ENCODE data around the gene CCER1.
"Not testable (repeated sequence)": the region's sequence is repeated elsewhere in the genome, so short reads cannot be mapped to it uniquely, and the experiment has no call there.

CCER1 gene, protein sequence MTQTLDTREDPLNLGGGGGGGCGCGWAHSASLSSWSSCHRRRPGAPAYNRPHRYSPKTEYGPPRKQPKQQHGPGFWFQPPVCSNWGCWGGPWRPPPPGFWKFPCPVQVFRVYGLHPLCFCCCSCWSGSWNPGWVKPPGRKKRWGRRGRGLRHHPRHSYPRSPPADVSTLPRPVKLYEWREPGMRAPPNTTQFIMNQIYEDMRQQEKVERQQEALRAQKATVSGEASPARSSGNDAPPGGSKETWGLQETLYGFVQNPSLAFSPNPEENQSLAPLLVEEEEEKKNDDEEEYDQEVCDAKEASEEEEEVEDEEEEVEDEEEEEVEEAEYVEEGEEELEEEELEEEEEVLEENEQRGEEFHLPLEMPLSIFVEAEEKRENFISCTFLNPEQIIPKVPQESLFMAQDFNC

DNA sequence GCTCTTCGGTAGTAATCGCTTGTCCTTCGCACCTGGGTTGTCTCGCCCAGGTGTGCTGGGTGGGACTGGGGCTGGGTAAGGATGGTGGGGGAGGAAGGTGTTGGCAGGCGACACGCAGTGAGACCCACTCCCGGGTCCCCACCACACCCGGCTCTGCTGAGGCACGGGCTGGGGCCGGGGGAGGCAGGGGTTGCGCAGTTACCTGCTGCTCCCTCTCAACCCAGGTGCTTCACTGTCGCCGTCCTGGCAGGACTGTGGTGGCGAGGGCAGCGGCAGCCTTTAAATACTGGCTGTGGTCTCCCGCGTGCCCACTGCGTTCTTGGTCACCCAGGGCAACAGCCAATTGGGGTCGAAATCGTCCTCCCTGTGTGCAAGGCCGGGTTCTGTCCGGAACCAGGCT, at the start of gene CCER1:
Gene CCER1, minus strand, starts transcription at position 256 of the 400 bp plus-strand sequence. CDS start 434 bp downstream, outside the sequence.
- no peak for DNase-seq (ENCODE audit: low read depth in 2 of 2)

DNA sequence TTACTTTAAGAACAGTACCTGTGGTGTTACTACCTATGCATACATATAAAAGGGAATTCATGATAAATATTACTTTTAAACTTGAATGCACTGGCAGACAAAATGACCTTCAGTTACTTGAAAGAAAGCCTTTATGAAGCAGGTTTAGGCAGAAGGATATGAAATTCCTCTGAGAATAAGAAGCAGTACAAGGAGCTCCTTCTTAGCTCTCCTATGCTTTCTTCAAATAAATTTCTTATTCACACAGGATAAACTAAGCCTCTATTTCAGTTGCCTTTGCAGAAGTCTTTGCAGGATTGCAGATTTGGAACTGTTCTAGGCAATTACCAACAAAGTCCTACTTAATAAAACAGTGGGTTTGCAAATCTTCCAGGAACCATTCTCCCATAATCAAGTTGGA, 48.8 kb upstream of the CCER1 start:
- DNase-seq (ENCODE audit: low read depth in 2 of 2): no peak

DNA sequence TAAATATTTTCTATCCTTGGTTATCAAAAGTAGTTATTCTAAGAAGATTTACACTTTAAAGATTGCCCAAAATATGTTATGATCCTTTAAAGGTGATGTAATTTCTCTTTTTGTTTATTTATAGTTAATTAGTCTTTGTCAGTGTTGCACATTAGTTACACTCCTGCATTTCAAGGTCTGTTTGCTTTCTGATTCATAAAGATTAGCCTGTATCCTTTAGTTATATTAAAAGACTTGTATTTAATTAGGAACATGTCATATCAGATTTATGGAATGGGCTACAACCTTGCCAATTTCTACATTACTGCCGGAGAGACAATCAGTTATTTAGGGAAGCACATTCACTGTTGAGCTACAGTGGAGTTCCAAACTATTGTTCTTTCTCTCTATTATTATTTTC, 46.3 kb upstream of the CCER1 start:
- DNase-seq (ENCODE audit: low read depth in 2 of 2): no peak

DNA sequence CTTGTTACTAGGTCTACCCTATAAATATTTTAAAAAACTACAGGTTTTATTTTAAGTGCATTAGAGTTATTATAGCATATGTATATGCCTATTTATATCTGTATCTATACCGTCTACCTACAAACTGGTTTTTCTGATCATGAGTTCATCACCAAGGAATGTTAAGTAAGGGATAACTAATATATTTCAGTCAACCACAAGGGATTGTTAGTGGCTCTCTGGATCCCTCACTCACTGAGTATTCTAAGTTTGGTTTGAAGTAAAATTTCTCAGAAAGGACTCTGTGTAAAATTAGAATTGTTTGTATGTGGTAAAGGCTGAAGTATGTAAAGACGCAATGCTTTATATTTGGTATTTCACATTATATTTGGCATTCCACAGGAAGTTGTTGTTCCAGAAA, 45.0 kb upstream of the CCER1 start:
- no peak for DNase-seq (ENCODE audit: low read depth in 2 of 2)

DNA sequence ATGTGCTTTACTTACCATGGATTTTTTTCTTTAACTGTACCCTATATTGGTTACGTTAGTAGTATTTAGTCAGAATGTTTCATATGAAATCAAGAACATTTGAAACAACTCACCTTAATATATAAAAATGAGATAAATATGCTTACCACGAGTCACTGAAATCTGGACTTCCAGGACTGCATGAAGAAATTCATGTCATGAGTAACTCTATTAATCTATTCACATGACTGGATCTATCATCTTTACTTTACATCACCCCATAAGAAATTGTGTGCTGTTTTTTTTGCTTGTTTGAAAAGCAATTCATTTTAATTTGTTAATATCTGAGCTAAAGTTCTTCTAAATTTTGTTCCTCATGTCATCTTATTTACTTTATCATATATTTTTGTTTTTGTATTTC, 44.6 kb upstream of the CCER1 start:
- no peak for DNase-seq (ENCODE audit: low read depth in 2 of 2)

DNA sequence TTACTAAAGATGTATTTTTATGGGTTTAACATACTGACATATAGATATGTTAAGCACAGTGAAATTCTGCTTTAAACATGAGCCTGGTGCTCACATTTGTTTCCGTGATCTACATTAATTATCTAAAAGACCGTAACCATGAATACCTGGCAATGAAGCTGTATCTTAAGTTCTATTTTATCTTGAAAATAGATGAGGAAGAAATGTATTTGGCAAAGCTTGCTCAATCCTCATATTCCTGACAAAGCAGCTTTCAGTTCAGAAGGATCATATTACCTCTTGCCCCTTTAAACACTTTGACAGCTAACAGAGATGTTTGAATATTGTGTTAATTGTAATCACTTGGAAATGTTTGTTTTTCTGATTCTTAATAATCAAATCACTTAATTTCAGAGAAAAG, 40.0 kb upstream of the CCER1 start:
- no peak for DNase-seq (ENCODE audit: low read depth in 2 of 2)

DNA sequence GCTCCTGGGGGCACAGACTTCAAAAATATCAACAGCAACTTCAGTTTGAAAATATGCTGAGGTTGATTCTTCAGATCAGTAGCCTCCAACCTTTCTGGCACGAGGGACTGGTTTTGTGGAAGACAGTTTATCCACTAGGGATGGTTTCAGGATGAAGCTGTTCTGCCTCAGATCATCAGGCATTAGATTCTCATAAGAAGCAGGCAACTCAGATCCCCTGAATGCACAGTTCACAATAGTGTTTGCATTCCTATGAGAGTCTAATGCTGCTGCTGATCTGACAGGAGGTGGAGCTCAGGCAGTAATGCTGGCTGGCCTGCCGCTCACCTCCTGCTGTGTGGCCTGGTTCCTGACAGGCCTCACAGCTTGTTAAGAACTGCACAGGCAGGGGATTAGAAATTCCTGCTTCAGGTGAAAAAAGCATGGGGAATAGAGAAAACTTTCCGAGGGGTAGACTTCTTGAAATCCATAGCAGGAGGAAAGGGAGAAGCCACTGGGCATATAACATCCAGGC, 37.0 kb upstream of the CCER1 start:
- DNase-seq (ENCODE audit: low read depth in 2 of 2): no peak

DNA sequence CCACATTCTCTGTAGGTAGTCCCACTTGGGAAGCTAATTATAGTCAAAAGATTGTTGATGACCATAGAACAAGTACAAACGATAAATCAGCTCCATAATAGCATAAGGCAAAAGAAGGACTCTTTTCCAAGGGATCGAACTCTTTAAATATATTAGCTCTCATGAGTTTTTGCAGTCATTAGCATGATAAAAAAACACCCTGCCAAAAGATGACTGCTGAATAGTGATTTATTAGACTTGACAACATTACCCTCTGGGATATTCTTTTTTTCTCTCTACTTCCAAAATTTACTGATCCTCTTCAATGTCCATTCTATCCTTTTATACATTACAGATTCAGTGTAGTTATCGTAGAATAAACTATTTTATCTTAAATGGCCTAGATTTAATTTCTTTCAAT, 35.6 kb upstream of the CCER1 start:
- DNase-seq (ENCODE audit: low read depth in 2 of 2): no peak

DNA sequence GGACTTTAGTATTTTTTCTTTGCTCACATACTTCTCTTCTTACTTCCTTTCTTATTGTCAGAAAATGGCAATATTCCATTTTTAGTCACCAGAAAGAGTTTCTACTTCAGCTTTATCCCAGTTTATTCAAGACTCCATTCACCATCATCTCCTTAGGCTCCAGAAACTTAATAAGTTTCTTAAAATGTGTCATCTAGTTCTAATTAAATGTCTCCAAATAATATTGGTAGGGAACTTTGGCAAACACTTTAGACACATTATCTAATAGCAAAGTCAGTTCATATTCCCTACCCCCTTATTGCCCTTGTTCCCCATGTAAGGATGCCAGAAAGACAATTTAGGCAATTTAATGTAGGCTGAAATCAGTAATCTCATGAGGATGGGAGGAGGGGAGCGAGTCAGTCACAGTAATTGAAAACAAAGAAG, 34.7 kb upstream of the CCER1 start:
- no peak for DNase-seq (ENCODE audit: low read depth in 2 of 2)

DNA sequence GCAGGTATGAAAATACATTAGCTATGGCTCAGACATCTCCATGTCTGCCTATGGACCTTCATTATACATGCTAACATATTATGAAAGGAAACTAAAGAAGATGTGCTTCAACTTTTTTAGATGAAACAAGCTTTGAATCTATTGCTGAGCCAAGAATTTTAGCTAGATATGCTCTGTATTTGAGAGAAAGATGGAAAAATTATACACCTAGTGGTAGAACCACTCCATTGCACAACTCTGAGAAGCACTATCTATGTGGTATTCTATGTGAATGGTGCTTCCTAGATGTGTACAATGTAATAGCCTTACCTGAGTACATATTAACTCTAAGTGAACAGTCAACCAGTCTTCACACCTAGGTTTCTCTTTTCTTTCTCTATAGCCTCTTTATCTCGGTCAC, 32.5 kb upstream of the CCER1 start:
- no peak for DNase-seq (ENCODE audit: low read depth in 2 of 2)

DNA sequence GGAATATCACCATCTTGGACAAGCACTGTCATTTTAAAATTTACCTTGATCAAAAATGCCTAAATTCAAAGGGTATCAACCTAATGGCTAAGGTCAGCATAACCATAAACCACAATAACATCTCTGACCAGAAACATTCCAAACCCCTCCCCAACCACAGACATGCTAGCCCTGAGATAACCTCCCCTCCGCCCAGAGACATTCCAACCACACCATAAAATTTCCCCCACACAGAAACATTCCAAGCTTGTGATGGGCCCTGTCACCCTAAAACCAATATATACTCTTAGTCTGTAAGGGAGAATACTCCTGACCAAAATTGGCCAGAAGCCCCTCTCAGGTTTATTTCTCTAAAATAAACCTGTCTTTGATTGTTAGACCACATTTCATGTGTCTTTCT, 32.1 kb upstream of the CCER1 start:
- DNase-seq (ENCODE audit: low read depth in 2 of 2): no peak

DNA sequence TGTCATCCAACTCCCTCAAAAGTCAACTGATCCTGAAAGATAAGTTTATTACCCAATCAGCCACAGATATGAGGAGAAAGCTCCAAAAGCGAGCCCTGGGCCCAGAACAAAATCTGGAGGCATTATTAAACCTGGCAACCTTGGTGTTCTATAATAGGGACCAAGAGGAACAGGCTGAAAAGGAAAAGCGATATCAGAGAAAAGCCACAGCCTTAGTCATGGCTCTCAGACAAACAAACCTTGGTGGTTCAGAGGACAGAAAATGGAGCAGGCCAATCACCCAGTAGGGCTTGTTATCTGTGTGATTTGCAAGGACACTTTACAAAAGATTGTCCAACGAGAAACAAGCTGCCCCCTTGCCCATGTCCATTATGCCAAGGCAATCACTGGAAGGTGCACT, 30.4 kb upstream of the CCER1 start:
- DNase-seq (ENCODE audit: low read depth in 2 of 2): not testable (repeated sequence)

DNA sequence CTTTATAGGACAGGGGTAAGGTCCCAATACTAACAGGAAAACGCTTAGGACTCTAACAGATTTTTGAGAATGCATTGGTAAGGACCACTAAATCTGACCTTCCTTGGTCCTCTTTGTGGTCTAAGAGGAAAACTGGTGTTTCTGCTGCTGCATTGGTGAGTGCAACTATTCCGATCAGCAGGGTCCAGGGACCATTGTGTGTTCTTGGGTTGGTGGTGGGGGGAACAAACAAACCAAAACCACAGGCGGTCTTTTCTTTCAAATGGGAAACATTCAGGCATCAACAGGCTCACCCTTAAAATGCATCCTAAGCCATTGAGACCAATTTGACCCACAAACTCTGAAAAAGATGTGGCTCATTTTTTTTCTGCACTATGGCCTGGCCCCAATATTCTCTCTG, 29.1 kb upstream of the CCER1 start:
- DNase-seq (ENCODE audit: low read depth in 2 of 2): no peak

DNA sequence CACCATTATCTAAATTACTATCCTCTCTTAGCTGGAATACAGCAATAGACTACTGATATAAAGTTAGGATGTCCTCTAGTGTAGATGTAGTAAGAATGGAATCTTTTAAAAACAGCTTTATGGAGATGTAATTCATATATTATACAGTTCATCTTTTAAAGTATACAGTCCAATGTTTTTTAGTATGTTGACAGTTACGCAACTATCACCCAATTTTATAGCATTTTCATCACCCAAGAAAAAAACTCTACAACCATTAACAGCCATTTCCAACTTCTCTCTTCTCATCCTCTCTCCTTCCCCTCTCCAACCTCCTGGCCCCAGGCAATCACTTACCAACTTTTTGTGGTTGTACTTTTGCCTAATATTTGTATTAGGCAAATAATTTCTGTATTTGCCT, 27.2 kb upstream of the CCER1 start:
- DNase-seq (ENCODE audit: low read depth in 2 of 2): no peak

DNA sequence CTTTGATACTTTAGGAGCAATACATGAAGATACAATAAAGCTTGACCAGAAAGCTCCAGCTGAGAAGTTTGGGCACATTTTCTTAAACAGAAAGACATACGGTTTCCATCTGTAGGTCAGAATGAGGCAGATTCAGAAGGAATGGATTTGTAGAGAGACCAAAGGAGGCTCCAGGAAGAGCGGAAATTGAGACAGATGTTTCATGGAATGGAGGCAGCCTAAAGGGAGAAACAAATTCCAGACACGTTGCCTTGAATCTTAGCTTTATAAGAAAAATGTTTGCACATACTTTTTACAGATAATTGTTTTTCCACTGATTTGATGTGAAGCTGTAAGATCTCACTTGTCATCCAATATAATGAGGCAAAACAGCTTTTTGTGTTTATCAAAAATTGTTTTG, 25.0 kb upstream of the CCER1 start:
- DNase-seq (ENCODE audit: low read depth in 2 of 2): no peak

DNA sequence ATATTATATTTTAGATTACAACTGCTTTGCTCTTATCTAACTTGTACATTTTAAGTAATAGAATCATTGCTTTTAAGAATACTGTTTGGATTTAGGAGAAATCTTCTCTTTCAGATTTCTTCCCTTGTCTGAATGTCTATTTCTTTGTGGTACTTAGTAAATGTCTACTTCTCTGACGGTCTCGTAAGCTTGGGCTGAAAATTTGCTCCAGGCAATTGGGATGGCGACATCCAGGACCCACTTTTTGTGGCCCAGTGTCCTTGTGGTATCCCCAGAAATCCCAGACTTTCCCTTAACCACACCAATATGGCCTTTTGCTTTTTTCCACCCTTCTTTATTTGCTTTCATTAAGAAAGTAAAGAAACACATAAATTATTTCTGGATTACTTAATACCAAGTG, 24.0 kb upstream of the CCER1 start:
- no peak for DNase-seq (ENCODE audit: low read depth in 2 of 2)

DNA sequence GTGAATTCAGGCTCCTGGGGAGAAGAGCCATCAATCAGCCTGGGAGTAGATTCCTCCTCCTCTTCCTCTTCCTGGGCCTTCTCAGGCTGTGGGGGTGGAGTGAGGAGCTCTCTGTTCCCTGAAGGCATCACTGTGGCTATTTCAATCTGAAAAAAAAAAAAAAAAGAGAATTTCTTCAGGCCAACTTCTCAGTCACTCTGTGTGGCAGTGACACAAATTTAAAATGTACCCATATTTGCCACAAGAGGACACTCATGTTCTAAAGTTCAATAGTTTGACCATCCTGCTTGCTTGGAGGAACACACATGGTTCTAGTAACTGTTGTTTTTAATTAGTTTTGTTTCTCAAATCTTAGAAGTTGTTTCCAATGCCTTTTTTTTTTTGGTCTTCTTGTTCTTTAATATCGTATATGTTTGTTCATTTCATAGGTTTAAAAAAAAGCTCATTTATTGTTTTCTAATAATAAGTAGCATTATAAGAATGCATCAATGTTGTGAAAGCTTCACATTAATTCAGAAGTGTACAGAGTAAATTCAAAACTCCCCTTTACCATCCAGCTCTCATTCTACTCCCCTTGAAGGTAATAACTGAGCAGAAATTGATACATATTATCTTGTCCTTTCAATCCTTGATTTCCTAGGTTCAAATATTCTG, 23.3 kb upstream of the CCER1 start:
- no peak for DNase-seq (ENCODE audit: low read depth in 2 of 2)

DNA sequence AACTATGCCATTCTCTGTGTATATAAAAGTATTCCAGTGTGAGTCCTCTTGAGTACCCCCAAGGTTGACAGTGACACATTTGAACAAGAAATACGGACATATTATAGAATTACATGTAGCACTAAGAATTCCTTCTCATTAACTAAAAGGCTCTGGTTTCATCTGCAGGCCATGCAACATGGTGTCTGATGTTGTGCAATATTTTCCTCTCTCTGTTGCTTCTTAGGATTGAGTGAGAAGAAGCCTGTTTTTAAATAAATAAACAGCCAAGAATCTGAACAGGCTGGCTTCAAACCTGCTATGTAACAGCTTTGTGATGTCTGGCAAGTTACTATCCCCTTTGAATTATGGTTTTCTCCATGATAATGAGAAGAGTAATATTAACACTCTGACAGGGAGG, 22.2 kb upstream of the CCER1 start:
- no peak for DNase-seq (ENCODE audit: low read depth in 2 of 2)

DNA sequence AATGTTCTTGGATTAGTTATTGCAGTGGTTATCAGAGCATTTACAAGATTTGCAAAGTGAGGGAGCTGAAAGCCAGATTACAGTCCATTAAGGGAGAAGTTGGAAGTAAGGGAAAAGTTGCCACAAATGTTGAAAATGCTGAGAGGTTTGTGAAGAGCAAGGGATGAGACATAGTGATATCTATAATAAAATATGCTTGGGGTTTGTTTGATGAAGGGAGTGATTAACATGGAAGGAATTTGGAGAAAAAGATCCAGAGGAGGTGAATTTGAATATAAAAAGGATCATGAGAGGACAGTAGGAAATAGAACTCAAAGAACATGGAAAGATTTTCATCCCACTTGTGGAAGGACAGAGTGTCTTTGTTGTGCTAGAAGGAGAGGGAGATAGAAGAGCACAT, 19.3 kb upstream of the CCER1 start:
- no peak for DNase-seq (ENCODE audit: low read depth in 2 of 2)

DNA sequence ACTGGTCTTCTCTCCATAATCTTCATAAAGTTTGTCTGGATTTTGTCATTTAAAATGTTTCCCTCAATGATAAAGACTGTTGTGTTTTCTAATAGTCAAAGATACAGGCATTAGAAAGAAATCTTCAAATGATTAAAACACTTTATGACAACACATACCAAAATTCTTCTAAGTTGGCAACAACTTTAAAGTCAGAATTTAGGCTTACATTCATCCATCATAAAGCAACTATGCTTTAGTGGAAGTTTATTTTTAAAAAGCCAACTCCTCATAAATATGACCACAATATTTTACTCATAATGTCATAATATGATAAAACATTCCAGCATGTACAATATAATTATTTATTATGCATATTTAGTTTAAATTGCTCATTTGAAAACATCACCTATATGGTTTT, 17.2 kb upstream of the CCER1 start:
- no peak for DNase-seq (ENCODE audit: low read depth in 2 of 2)

DNA sequence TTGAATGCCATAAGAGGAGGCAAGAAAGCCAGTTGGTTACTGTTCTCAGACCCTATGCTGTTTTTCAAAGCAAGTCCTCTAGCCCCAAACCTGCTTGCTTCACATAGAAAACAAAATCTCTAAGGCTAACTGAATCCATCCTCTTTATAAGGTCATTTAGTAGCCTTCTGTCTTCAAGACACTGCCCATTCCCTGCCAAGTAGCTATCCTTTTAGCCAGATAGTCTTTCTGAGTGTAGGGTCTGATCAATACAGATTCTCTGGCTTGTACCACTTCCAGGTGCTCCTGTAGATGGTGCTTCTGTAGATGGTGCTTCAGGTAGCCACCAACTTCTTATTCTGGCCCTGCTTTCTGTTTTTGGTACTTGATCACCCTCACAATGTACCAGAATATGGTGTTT, 15.9 kb upstream of the CCER1 start:
- no peak for DNase-seq (ENCODE audit: low read depth in 2 of 2)

DNA sequence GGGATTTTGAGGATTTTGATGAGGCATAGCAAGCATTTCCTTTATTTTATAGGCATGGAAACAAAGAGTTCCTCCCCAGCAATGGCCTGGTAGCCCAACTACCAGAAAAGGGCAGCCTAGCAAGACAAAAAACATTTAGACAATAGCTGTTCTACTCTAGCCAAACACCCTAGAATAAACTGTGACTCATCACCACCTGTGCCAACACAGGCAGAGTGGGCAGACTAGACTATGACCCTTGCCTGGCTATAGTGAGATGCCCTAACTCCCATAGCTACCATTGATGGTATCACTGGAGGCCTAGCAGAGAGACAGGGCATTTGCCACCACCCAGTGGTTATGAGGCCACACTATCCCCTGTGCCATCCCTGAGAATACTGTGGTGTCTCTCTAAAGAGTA, 15.5 kb upstream of the CCER1 start:
- no peak for DNase-seq (ENCODE audit: low read depth in 2 of 2)

DNA sequence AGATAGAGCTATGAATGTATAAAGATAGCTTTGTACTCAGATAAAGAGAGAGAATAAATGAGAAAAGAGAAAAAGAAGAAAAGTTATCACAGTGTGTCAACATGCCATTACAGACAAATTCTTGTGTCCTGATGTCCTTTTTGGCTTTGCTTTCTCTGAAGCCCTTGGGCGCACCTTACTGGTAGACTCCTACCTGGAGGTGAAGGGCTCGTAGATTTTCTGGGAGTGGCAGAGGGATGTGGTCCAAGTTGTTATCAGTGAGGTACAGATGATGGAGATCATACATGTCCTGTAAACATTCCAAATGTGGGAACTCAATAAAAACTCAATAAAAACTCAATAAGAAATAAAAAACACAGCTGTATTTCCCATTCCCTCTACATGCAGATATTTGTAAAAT, 14.9 kb upstream of the CCER1 start:
- no peak for DNase-seq (ENCODE audit: low read depth in 2 of 2)

Data from activated CD8-positive, alpha-beta memory T cell treated with anti-CD3 and anti-CD28 coated beads for 4 hours (primary cell).